ENCODE results near the gene TUSC7. TPM values are rescaled to one million over a fixed set of nuclear protein-coding genes. Genes with fewer than 3 reads are reported as not detected.

Gene TUSC7
- not detected in 2 replicates for total RNA-seq (2014; rRNA removed; shearing (Covaris generic); ENCODE audit: low replicate concordance)

DNA sequence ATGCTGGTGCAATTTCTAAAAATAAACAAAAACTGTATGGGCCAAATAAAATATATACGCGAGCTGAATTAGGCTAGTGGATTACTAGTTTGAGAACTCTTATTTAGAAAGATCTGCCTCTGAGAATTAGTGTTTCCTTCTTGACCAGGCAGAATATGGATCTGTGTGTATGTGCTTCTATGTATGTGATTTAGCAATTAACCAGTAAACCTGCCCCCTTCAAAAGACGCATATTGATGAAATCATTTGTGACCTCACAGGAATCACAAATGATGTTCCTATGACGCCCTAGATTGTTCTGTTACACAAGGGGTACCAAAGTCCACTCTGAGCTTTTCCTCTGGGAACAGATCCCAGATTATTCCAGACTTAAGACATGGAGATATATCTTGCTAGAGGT is at the start of gene TUSC7:
TSS of gene TUSC7 (plus strand) at position 301 of the 400 bp plus-strand sequence.
- Histone ChIP-seq H3K36me3 (ENCODE audit: insufficient read depth, low read length) (no peaks in the 10 kb centered on the region), H3K4me2 (ENCODE audit: low read depth, low read length, poor library complexity, severe bottlenecking) (no peak within 1 kb of the TSS), H3K9ac (ENCODE audit: low read length) (no peak within 1 kb of the TSS), H3K9me3 (ENCODE audit: low read length) (no peaks in the 10 kb centered on the region), H3K4me1 (ENCODE audit: low read length) (no peaks in the 10 kb centered on the region), H3K27me3 (ENCODE audit: low read length) (no peaks in the 10 kb centered on the region), H2AFZ (ENCODE audit: low read length) (no peak within 1 kb of the TSS), H4K20me1 (ENCODE audit: insufficient read depth, low read depth, low read length) (no peaks in the 10 kb centered on the region), H3K4me3 (ENCODE audit: low read length) (no peak within 1 kb of the TSS), H3K9me2 (replicated peaks; ENCODE audit: insufficient read depth, low read length) (no peaks in the 10 kb centered on the region), H3K79me2 (ENCODE audit: low read length) (no peaks in the 10 kb centered on the region), H3K27ac (ENCODE audit: low read length) (no peak within 1 kb of the TSS)
- DNase-seq: no peak

DNA sequence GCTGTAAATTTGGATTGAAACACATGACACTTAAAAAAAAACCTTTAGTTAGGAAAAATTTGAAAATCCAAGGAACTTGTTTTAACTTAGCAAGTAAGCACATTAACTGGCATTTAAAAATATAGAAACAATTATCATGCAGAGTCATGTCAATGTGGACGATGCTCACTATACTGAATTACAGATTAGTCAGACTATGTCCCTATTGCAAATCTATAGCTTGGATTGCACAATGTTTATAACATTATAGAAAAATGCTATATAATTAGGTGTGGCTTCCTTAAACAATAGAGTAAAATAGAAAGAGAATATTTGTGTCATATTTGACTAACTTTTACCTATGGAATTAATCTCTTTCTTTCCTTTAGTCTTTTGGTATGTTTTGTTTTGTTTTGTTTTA is 48.4 kb upstream of the TUSC7 start:
- Histone ChIP-seq H3K9ac (ENCODE audit: low read length) (no peak overlapping the region), H4K20me1 (ENCODE audit: insufficient read depth, low read depth, low read length) (no peaks in the 10 kb centered on the region), H3K9me2 (replicated peaks; ENCODE audit: insufficient read depth, low read length) (no peaks in the 10 kb centered on the region), H3K36me3 (ENCODE audit: insufficient read depth, low read length) (no peaks in the 10 kb centered on the region), H2AFZ (ENCODE audit: low read length) (no peak overlapping the region), H3K79me2 (ENCODE audit: low read length) (no peaks in the 10 kb centered on the region), H3K27me3 (ENCODE audit: low read length) (no peaks in the 10 kb centered on the region), H3K4me2 (ENCODE audit: low read depth, low read length, poor library complexity, severe bottlenecking) (no peak overlapping the region), H3K27ac (ENCODE audit: low read length) (no peak overlapping the region), H3K4me1 (ENCODE audit: low read length) (no peaks in the 10 kb centered on the region), H3K4me3 (ENCODE audit: low read length) (no peak overlapping the region), H3K9me3 (ENCODE audit: low read length) (no peaks in the 10 kb centered on the region)
- no peak for DNase-seq

DNA sequence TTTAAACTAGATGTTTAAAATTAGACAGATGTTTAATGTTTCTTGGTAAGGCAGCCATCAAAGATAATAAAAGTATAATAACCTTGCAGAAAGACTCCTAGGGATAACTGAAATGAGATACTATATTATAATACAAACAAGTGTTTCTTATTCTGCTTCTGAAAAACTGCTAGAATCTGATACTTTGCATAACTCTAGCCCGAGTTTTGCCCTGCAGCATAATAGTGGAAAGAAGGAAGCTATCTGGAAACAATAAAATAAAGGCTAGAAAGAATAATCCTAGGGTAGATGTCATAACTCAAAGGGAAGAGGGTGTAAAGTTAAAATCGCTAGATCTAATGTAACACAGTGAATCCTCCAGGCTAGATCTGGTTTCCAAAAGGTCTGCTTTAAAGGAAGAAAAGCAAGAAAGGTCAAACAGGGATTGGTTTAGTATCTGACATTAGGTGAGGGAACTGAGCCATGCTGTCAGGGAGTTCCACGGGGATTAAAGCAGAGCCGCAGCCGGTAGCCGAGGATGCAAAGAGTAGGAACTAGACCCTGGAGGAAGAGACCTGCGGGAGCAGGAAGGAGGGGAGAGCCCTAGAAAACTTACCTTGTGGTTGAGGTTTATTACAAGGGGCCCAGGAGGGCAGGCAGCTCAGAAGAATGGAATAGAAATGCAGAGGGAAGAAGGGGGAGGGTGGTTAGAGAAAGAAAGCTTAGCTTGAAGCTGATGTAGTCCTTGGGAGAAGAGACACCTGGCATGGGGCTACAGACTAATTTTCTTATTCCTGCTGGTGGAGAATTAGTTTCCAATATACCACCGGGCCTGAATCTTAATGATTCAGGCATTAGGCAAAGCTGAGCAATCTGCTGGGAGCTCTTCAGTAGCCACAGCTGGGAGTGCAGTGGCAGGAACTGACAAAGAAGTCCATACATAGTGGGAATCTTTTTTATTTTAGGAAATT is 46.1 kb upstream of the TUSC7 start:
- Histone ChIP-seq H3K79me2 (ENCODE audit: low read length) (no peaks in the 10 kb centered on the region), H3K4me3 (ENCODE audit: low read length) (no peak overlapping the region), H2AFZ (ENCODE audit: low read length) (no peak overlapping the region), H3K9me2 (replicated peaks; ENCODE audit: insufficient read depth, low read length) (no peaks in the 10 kb centered on the region; the same call in 1 of the 2 replicates), H3K4me1 (ENCODE audit: low read length) (no peaks in the 10 kb centered on the region), H3K36me3 (ENCODE audit: insufficient read depth, low read length) (no peaks in the 10 kb centered on the region), H3K9me3 (ENCODE audit: low read length) (no peaks in the 10 kb centered on the region), H3K9ac (ENCODE audit: low read length) (no peak overlapping the region), H3K27me3 (ENCODE audit: low read length) (no peaks in the 10 kb centered on the region), H4K20me1 (ENCODE audit: insufficient read depth, low read depth, low read length) (no peaks in the 10 kb centered on the region), H3K27ac (ENCODE audit: low read length) (no peak overlapping the region), H3K4me2 (ENCODE audit: low read depth, low read length, poor library complexity, severe bottlenecking) (no peak overlapping the region)
- DNase-seq: no peak

DNA sequence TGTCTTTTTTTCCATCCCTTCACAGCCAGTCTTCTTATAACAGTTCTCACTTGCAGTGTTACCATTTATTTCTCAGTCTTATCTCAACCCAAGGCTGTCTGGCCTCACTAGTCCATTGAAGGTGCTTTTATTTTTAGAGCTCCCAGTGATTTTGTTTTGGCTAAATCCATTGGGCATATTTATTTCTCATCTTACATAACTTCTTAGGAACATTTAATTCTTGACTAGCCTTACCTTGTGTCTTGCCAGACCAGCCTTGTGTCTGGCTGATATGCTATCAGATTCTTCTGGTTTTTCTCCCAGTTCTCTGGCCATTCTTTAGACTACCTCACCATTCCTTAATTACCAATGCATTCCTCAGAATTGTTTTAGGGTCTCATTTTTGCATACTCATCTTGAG is 42.3 kb upstream of the TUSC7 start:
- peaks cover 5% of the 10 kb centered on the region; the same call in 1 of the 2 replicates for H3K9me2 ChIP-seq (replicated peaks; ENCODE audit: insufficient read depth, low read length)
- H3K36me3 ChIP-seq (ENCODE audit: insufficient read depth, low read length): no peaks in the 10 kb centered on the region
- no peak overlapping the region for H3K27ac ChIP-seq (ENCODE audit: low read length)
- no peaks in the 10 kb centered on the region for H3K79me2 ChIP-seq (ENCODE audit: low read length)
- no peak overlapping the region for H3K4me3 ChIP-seq (ENCODE audit: low read length)
- no peak for DNase-seq
- no peaks in the 10 kb centered on the region for H3K4me1 ChIP-seq (ENCODE audit: low read length)
- no peak overlapping the region for H2AFZ ChIP-seq (ENCODE audit: low read length)
- H4K20me1 ChIP-seq (ENCODE audit: insufficient read depth, low read depth, low read length): no peaks in the 10 kb centered on the region
- no peaks in the 10 kb centered on the region for H3K9me3 ChIP-seq (ENCODE audit: low read length)
- H3K4me2 ChIP-seq (ENCODE audit: low read depth, low read length, poor library complexity, severe bottlenecking): no peak overlapping the region
- no peak overlapping the region for H3K9ac ChIP-seq (ENCODE audit: low read length)
- H3K27me3 ChIP-seq (ENCODE audit: low read length): no peaks in the 10 kb centered on the region

DNA sequence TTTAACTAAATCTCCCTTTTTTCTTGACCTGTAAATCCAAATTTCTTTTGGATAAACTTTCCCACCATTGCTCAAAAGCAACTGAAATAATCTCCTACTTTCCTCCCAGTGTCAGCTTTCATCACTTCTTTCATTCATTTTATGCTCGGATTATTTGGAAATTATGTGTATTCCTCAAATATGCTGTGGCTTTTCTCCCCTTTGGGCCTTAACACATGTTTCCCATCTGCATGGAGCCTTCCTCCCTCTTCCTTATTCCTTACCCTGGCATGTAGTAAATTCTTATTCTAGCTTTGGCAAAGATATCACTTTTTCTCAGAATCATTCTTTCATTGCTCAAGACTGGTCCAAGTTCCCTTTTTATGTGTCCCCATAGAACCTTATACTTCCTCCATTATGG is 41.8 kb upstream of the TUSC7 start:
- no peaks in the 10 kb centered on the region for H3K79me2 ChIP-seq (ENCODE audit: low read length)
- H3K9me2 ChIP-seq (replicated peaks; ENCODE audit: insufficient read depth, low read length): peaks cover 5% of the 10 kb centered on the region; the same call in 1 of the 2 replicates
- no peak overlapping the region for H3K9ac ChIP-seq (ENCODE audit: low read length)
- DNase-seq: no peak
- no peaks in the 10 kb centered on the region for H4K20me1 ChIP-seq (ENCODE audit: insufficient read depth, low read depth, low read length)
- no peak overlapping the region for H3K4me2 ChIP-seq (ENCODE audit: low read depth, low read length, poor library complexity, severe bottlenecking)
- no peaks in the 10 kb centered on the region for H3K9me3 ChIP-seq (ENCODE audit: low read length)
- no peak overlapping the region for H3K27ac ChIP-seq (ENCODE audit: low read length)
- no peaks in the 10 kb centered on the region for H3K36me3 ChIP-seq (ENCODE audit: insufficient read depth, low read length)
- no peaks in the 10 kb centered on the region for H3K4me1 ChIP-seq (ENCODE audit: low read length)
- no peaks in the 10 kb centered on the region for H3K27me3 ChIP-seq (ENCODE audit: low read length)
- H2AFZ ChIP-seq (ENCODE audit: low read length): no peak overlapping the region
- no peak overlapping the region for H3K4me3 ChIP-seq (ENCODE audit: low read length)

DNA sequence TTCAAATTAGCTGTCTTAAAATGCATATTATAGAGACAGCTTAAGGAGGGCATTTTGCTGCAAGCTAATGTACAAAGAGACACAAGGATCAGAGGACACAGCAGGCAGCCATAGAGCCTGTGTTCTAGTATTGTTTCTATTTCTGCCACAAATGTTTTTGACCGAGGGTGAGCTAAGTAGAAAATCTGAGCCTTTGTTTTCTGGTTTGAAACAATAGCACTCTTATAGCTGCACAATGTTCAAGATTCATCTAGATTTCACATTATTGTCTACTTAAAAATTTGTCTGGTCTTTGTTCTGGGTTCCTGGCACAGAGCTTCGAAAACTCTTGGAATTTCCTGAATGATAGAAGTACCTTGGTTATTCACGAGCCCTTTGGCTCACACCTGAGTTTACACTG is 40.0 kb upstream of the TUSC7 start:
- Histone ChIP-seq H3K27ac (ENCODE audit: low read length) (no peak overlapping the region), H4K20me1 (ENCODE audit: insufficient read depth, low read depth, low read length) (no peaks in the 10 kb centered on the region), H2AFZ (ENCODE audit: low read length) (no peak overlapping the region), H3K27me3 (ENCODE audit: low read length) (no peaks in the 10 kb centered on the region), H3K79me2 (ENCODE audit: low read length) (no peaks in the 10 kb centered on the region), H3K4me1 (ENCODE audit: low read length) (no peaks in the 10 kb centered on the region), H3K36me3 (ENCODE audit: insufficient read depth, low read length) (no peaks in the 10 kb centered on the region), H3K4me3 (ENCODE audit: low read length) (no peak overlapping the region), H3K9me2 (replicated peaks; ENCODE audit: insufficient read depth, low read length) (peaks cover 5% of the 10 kb centered on the region; the same call in 1 of the 2 replicates), H3K9me3 (ENCODE audit: low read length) (no peaks in the 10 kb centered on the region), H3K9ac (ENCODE audit: low read length) (no peak overlapping the region), H3K4me2 (ENCODE audit: low read depth, low read length, poor library complexity, severe bottlenecking) (no peak overlapping the region)
- DNase-seq: no peak

DNA sequence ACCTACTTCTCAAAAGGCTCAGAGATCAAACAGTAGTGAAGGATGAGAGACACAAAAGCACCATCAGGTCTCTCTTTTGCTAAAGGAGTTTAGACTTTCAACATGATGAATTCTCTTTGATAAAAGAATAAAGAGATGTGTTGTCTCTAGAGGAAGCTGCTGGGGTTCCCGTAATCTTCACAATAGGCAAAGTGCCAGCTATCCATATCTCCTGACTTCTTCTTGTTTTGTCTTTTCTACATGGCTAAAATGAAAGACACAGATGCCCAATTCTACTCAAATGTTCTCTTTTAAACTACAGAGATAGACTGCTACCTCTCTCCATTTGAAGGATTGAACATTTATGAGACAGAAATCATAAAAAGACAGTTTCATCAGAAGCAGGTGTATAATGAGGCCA is 38.4 kb upstream of the TUSC7 start:
- H3K27ac ChIP-seq (ENCODE audit: low read length): no peak overlapping the region
- no peaks in the 10 kb centered on the region for H3K9me3 ChIP-seq (ENCODE audit: low read length)
- no peaks in the 10 kb centered on the region for H3K4me1 ChIP-seq (ENCODE audit: low read length)
- peaks cover 5% of the 10 kb centered on the region; the same call in 1 of the 2 replicates for H3K9me2 ChIP-seq (replicated peaks; ENCODE audit: insufficient read depth, low read length)
- H3K9ac ChIP-seq (ENCODE audit: low read length): no peak overlapping the region
- no peaks in the 10 kb centered on the region for H3K79me2 ChIP-seq (ENCODE audit: low read length)
- no peaks in the 10 kb centered on the region for H3K36me3 ChIP-seq (ENCODE audit: insufficient read depth, low read length)
- H4K20me1 ChIP-seq (ENCODE audit: insufficient read depth, low read depth, low read length): no peaks in the 10 kb centered on the region
- no peak overlapping the region for H2AFZ ChIP-seq (ENCODE audit: low read length)
- no peak overlapping the region for H3K4me3 ChIP-seq (ENCODE audit: low read length)
- no peak overlapping the region for H3K4me2 ChIP-seq (ENCODE audit: low read depth, low read length, poor library complexity, severe bottlenecking)
- H3K27me3 ChIP-seq (ENCODE audit: low read length): no peaks in the 10 kb centered on the region
- no peak for DNase-seq

DNA sequence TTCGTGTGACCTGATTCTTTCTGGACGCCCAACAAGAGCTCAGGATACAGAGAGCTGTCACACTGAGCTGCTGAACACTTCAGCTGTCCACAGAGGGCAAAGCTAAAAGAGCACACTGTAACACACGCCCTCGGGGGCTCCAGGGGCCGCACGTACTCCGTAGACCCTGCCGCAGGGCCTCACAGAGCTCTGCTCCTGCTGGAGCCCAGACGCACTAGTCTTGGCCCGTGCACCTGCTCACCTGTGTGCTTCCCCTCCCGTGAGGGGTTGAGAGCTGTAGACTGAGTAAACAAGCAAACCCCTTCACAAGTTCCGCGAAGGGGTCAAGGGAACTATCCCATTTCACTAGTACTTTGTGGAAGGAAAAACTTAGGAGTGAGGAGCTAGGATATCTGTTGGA is 30.7 kb upstream of the TUSC7 start:
- Histone ChIP-seq H3K4me2 (ENCODE audit: low read depth, low read length, poor library complexity, severe bottlenecking) (no peak overlapping the region), H4K20me1 (ENCODE audit: insufficient read depth, low read depth, low read length) (no peaks in the 10 kb centered on the region), H3K4me3 (ENCODE audit: low read length) (no peak overlapping the region), H2AFZ (ENCODE audit: low read length) (no peak overlapping the region), H3K36me3 (ENCODE audit: insufficient read depth, low read length) (no peaks in the 10 kb centered on the region), H3K27ac (ENCODE audit: low read length) (no peak overlapping the region), H3K27me3 (ENCODE audit: low read length) (no peaks in the 10 kb centered on the region), H3K9me2 (replicated peaks; ENCODE audit: insufficient read depth, low read length) (no peaks in the 10 kb centered on the region), H3K9ac (ENCODE audit: low read length) (no peak overlapping the region), H3K79me2 (ENCODE audit: low read length) (no peaks in the 10 kb centered on the region), H3K9me3 (ENCODE audit: low read length) (no peaks in the 10 kb centered on the region), H3K4me1 (ENCODE audit: low read length) (no peaks in the 10 kb centered on the region)
- DNase-seq: no peak
